Left lobe of liver (tissue), 2 donors: ENCODE data around the gene NCOA5. TPM values are rescaled to one million over a fixed set of nuclear protein-coding genes. Genes with fewer than 3 reads are reported as not detected.
"Not testable (repeated sequence)": the region's sequence is repeated elsewhere in the genome, so short reads cannot be mapped to it uniquely, and the experiment has no call there.

Experiments
- ATAC-seq: fragments of 200-7000 bp; cut with Tn5 transposase; one replicate; pipeline ENCODE4 v1.9.1; 2020; ENCODE audit warnings: mild to moderate bottlenecking, moderate library complexity
- DNase-seq: peaks from one replicate; pipeline ENCODE4 v3.0.0-alpha.2; 2020; ENCODE audit warnings: low spot score
- total RNA-seq: library from RNA; stranded (reverse); gene quantifications from one replicate; pipeline ENCODE4 v1.2.1, GENCODE V29; 2021
- donor health status: DM: no; HTN: no; CAD: no; lungs with moderate emphysema.
- donor health status: DM: no; HTN: yes; CAD: no.

Gene NCOA5
- total RNA-seq, 1 donor from 2014 or later = 8.2 TPM

- DNase-seq (no peak), ATAC-seq (no peak)
Observed at GRCh38 chr20:46121184-46121930, 31.6 kb upstream of the NCOA5 start.

GRCh38 chr20:46120136-46120535 lies 30.4 kb upstream of the NCOA5 start:
- DNase-seq (no peak), ATAC-seq (no peak)

GRCh38 chr20:46119547-46119946 lies 29.8 kb upstream of the NCOA5 start:
- DNase-seq = peak; percentile 33
- ATAC-seq = no peak

- ATAC-seq = no peak
- DNase-seq = peak; percentile 40
Observed at GRCh38 chr20:46119028-46119546, 29.3 kb upstream of the NCOA5 start.

- ATAC-seq = peak; percentile 60
Observed at GRCh38 chr20:46118481-46119020, 28.8 kb upstream of the NCOA5 start.

GRCh38 chr20:46117704-46118467 lies 28.1 kb upstream of the NCOA5 start, which contains the start of gene CD40:
TSS of gene CD40 (plus strand) at chr20:46118314. CDS start at chr20:46118344, 30 bp downstream.
- ATAC-seq = peak; percentile 98
- peak; percentile 88 for DNase-seq

More at GRCh38 chr20:46118481-46119020, 28.8 kb upstream of the NCOA5 start:
- DNase-seq = peak; percentile 48

- ATAC-seq = no peak
- no peak for DNase-seq
Observed at GRCh38 chr20:46114449-46114848, 24.7 kb upstream of the NCOA5 start.

- ATAC-seq (no peak), DNase-seq (no peak)
Observed at GRCh38 chr20:46113113-46113470, 23.3 kb upstream of the NCOA5 start.

- no peak for ATAC-seq
- no peak for DNase-seq
Observed at GRCh38 chr20:46112430-46113112, 22.8 kb upstream of the NCOA5 start.

- no peak for DNase-seq
Observed at GRCh38 chr20:46111836-46112212, 22.1 kb upstream of the NCOA5 start.

GRCh38 chr20:46111028-46111835 lies 21.5 kb upstream of the NCOA5 start:
- no peak for DNase-seq
- ATAC-seq = peak; percentile 43

More at GRCh38 chr20:46111836-46112212, 22.1 kb upstream of the NCOA5 start:
- ATAC-seq = no peak

- no peak for ATAC-seq
- DNase-seq = no peak
Observed at GRCh38 chr20:46108976-46109375, 19.2 kb upstream of the NCOA5 start.

- ATAC-seq = no peak
- no peak for DNase-seq
Observed at GRCh38 chr20:46108435-46108841, 18.7 kb upstream of the NCOA5 start.

GRCh38 chr20:46107061-46107460 lies 17.3 kb upstream of the NCOA5 start:
- DNase-seq (no peak), ATAC-seq (no peak)

GRCh38 chr20:46104262-46104661 lies 14.5 kb upstream of the NCOA5 start:
- DNase-seq (no peak), ATAC-seq (no peak)

- DNase-seq (no peak), ATAC-seq (no peak)
Observed at GRCh38 chr20:46102940-46103339, 13.2 kb upstream of the NCOA5 start.

- ATAC-seq (no peak), DNase-seq (no peak)
Observed at GRCh38 chr20:46101957-46102356, 12.2 kb upstream of the NCOA5 start.

GRCh38 chr20:46100988-46101387 lies 11.2 kb upstream of the NCOA5 start:
- ATAC-seq = no peak
- no peak for DNase-seq

GRCh38 chr20:46100444-46100843 lies 10.7 kb upstream of the NCOA5 start:
- ATAC-seq, DNase-seq: not testable (repeated sequence)
